Mucosa of stomach (tissue), 1 donor: ENCODE results near the gene SPOCK2.

Source experiments
- H3K27me3 ChIP-seq: one replicate; pipeline ENCODE4 v1.7.0; 2013; ENCODE audit warnings: mild to moderate bottlenecking, low read length; ENCODE audit not compliant: control insufficient read depth, insufficient read depth
- H3K36me3 ChIP-seq: one replicate; pipeline ENCODE4 v1.7.0; 2013; ENCODE audit warnings: low read length; ENCODE audit not compliant: control insufficient read depth, insufficient read depth
- H3K4me1 ChIP-seq: one replicate; pipeline ENCODE4 v1.7.0; 2013; ENCODE audit warnings: mild to moderate bottlenecking, low read length; ENCODE audit not compliant: control insufficient read depth, insufficient read depth
- H3K4me3 ChIP-seq: one replicate; pipeline ENCODE4 v1.7.0; 2013; ENCODE audit warnings: low read length
- H3K9ac ChIP-seq: one replicate; pipeline ENCODE4 v1.7.0; 2013; ENCODE audit warnings: mild to moderate bottlenecking, low read length, moderate library complexity
- H3K9me3 ChIP-seq: one replicate; pipeline ENCODE4 v1.7.0; 2013; ENCODE audit warnings: mild to moderate bottlenecking, low read length, moderate library complexity; ENCODE audit not compliant: control insufficient read depth
- donor health status: Pancreatic carcinoma.

SPOCK2 gene

GRCh38 chr10:72073708-72074573, 14.4 kb downstream of the SPOCK2 start:
- H3K4me1 ChIP-seq: no peaks in the 10 kb centered on the region
- H3K27me3 ChIP-seq: peaks cover 2% of the 10 kb centered on the region
- no peaks in the 10 kb centered on the region for H3K9me3 ChIP-seq
- no peaks in the 10 kb centered on the region for H3K36me3 ChIP-seq
- H3K4me3 ChIP-seq: no peak overlapping the region
- no peak overlapping the region for H3K9ac ChIP-seq

GRCh38 chr10:72072639-72073038, 15.7 kb downstream of the SPOCK2 start:
- Histone ChIP-seq H3K4me1 (no peaks in the 10 kb centered on the region), H3K9me3 (no peaks in the 10 kb centered on the region), H3K36me3 (no peaks in the 10 kb centered on the region), H3K9ac (no peak overlapping the region), H3K4me3 (no peak overlapping the region), H3K27me3 (peaks cover 2% of the 10 kb centered on the region)

- peaks cover 3% of the 10 kb centered on the region for H3K4me1 ChIP-seq
- no peak overlapping the region for H3K4me3 ChIP-seq
- H3K36me3 ChIP-seq: no peaks in the 10 kb centered on the region
- no peak overlapping the region for H3K9ac ChIP-seq
- H3K27me3 ChIP-seq: no peaks in the 10 kb centered on the region
- H3K9me3 ChIP-seq: no peaks in the 10 kb centered on the region
These were observed 16.3 kb downstream of the SPOCK2 start for GRCh38 chr10:72072046-72072445.

GRCh38 chr10:72069751-72070526, 18.4 kb downstream of the SPOCK2 start:
- H3K4me1 ChIP-seq: peaks cover 3% of the 10 kb centered on the region
- H3K27me3 ChIP-seq: no peaks in the 10 kb centered on the region
- no peaks in the 10 kb centered on the region for H3K36me3 ChIP-seq
- H3K9ac ChIP-seq: no peak overlapping the region
- no peak overlapping the region for H3K4me3 ChIP-seq
- no peaks in the 10 kb centered on the region for H3K9me3 ChIP-seq

- Histone ChIP-seq H3K9me3 (no peaks in the 10 kb centered on the region), H3K9ac (no peak overlapping the region), H3K27me3 (no peaks in the 10 kb centered on the region), H3K36me3 (no peaks in the 10 kb centered on the region), H3K4me1 (peaks cover 4% of the 10 kb centered on the region), H3K4me3 (no peak overlapping the region)
These were observed 19.4 kb downstream of the SPOCK2 start for GRCh38 chr10:72068901-72069446.

- Histone ChIP-seq H3K4me1 (peaks cover 9% of the 10 kb centered on the region), H3K9ac (no peak overlapping the region), H3K9me3 (no peaks in the 10 kb centered on the region), H3K36me3 (no peaks in the 10 kb centered on the region), H3K27me3 (no peaks in the 10 kb centered on the region), H3K4me3 (no peak overlapping the region)
These were observed 20.1 kb downstream of the SPOCK2 start for GRCh38 chr10:72068126-72068765.

GRCh38 chr10:72067463-72068125, 20.8 kb downstream of the SPOCK2 start:
- H3K9ac ChIP-seq: no peak overlapping the region

GRCh38 chr10:72066318-72067284, 21.8 kb downstream of the SPOCK2 start:
- no peaks in the 10 kb centered on the region for H3K27me3 ChIP-seq
- no peak overlapping the region for H3K9ac ChIP-seq
- no peaks in the 10 kb centered on the region for H3K9me3 ChIP-seq
- no peak overlapping the region for H3K4me3 ChIP-seq
- no peaks in the 10 kb centered on the region for H3K36me3 ChIP-seq
- H3K4me1 ChIP-seq: peaks cover 9% of the 10 kb centered on the region

More at GRCh38 chr10:72067463-72068125, 20.8 kb downstream of the SPOCK2 start:
- no peaks in the 10 kb centered on the region for H3K36me3 ChIP-seq
- H3K27me3 ChIP-seq: no peaks in the 10 kb centered on the region
- no peaks in the 10 kb centered on the region for H3K9me3 ChIP-seq
- H3K4me3 ChIP-seq: no peak overlapping the region
- H3K4me1 ChIP-seq: peaks cover 9% of the 10 kb centered on the region

- Histone ChIP-seq H3K4me1 (peaks cover 9% of the 10 kb centered on the region), H3K4me3 (no peak overlapping the region), H3K27me3 (no peaks in the 10 kb centered on the region), H3K36me3 (no peaks in the 10 kb centered on the region), H3K9me3 (no peaks in the 10 kb centered on the region), H3K9ac (no peak overlapping the region)
These were observed 22.8 kb downstream of the SPOCK2 start for GRCh38 chr10:72065439-72066025.

GRCh38 chr10:72063703-72064391, 24.5 kb downstream of the SPOCK2 start:
- H3K4me3 ChIP-seq: no peak overlapping the region
- no peaks in the 10 kb centered on the region for H3K36me3 ChIP-seq
- H3K27me3 ChIP-seq: peaks cover 3% of the 10 kb centered on the region
- H3K9ac ChIP-seq: no peak overlapping the region
- peaks cover 9% of the 10 kb centered on the region for H3K4me1 ChIP-seq
- H3K9me3 ChIP-seq: no peaks in the 10 kb centered on the region
